GM18868 (cell line): ENCODE measurements around the gene LIMK2.
"Not testable (repeated sequence)": the region's sequence is repeated elsewhere in the genome, so short reads cannot be mapped to it uniquely, and the experiment has no call there.

ENCODE experiments used
- ATAC-seq: cut with Tn5 transposase; IDR thresholded peaks from one replicate; pipeline ENCODE4 v1.9.1; 2021; ENCODE audit warnings: mild to moderate bottlenecking, moderate library complexity; ENCODE audit not compliant: unreplicated experiment

Gene LIMK2

DNA sequence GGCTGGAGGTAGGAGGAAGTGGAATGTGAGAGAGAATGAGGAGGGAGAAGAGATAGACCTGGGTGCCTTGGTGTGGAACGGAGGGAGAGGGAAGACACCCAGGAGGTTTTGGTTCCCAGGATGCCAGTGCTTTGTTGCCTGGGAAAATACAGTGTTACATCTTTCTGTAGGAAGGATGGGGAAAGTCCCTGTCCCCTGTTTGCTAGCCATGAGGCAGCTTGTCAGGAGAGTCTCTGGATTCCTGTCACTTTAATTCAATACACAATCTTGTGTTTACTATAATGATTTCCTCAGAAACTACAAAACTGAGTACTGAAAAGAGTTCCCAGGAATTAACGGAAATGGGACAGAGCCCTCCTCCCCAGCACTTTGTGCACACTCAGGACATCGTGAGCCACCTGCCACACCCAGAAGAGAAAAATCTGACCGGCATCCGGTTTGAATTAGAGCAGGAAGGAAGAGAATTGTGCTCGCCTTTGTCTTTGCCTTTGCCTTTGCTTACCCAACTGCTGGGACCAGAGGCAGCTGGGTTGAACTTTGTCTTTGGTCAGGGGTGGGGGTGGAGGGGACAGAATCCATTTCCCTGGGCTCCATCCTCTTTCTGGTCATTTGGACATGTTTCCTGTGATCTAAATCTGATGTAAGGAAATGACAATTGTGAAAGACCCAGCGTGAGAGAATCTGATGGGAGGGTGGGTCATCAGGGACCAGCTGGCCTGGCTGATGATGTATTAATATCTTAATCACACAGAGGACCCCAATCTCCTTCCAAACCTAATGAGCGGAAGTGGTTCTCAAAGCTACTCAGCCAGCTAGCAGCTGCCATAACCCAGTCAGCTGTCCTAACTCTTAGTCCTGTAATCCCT is 1.3 kb upstream of the LIMK2 start:
- no peak for ATAC-seq

DNA sequence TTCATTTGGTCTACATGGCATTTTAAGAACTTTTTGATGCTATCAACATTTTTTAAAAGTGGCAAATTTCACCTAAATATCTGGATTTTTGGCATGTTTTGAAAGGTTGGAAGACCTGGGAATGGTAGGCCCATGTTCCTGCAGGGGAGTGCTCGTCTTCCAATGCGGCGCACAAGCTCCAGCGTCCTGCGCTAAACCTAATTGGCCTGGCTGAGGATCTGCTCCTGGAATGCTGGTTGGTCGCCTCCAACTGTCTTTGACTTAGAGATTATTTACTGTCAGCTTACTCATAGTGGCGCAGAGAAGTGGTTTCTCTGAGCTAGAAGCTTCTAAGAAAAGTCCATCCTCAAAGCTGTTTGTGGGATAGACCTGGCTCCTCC is 626 bp upstream of the LIMK2 start:
- ATAC-seq = no peak

DNA sequence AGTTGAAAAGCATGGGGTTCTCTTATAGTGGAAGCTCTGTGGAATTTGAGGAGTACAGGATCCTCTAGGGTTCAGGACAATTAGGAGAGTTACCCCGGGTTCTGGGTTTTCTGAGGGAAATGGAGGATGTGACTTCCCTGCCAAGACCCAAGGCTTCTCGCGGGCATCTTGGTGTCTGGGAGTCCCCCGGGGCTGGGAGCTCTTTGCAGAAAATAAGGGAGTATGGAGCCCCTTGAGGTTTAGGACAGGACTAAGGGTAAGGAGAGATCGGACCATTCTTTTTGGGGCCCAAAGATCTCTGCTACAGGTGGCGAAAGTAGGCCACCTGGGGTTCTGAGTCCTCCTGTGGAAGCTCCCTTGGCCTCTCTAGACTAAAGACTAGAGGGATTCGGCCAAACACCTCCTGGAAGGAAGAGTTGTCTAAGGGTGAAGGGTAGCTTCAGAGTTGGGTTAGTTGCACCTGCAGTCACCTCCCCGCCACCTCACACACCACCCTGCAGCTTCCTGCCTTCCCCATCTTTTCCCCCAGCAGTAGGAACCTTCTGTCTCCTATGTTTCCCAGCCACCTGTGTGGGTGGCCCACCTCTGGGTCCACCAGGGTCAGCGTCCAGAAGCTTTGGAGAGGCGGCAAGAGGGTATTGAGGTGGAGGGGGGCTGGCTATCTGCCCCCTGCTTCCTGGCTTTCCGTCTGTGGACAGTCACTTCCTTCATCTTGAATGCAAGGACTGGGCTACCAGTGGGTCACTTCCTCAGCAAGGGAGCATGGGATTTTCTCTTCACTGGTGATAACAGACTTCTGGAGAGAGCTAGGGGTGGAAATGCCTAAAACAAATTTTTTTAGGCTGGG is 908 bp downstream of the LIMK2 start:
- no peak for ATAC-seq

DNA sequence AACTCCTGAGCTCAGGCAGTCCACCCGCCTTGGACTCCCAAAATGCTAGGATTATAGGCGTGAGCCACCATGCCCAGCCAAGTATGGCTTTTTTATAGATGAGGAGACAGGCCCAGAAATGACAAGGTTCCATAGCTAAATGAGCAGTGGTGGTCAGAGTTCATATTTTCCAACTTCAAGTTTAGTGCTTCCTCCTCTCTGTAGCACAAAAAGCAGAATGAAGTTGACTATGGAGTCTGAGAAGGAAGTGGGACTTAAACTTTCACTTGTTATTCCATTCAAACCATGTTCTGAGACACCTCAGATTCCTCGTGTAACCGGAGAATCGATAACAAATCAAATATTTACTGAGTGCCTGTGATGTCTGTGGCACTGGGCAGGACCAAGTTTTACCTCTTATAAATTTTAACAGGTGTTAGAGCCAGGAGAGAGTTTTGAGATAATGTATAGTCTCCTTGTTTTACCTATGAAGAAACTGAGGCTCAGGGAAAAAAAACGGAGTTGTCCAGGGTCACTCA is 3.0 kb downstream of the LIMK2 start:
- no peak for ATAC-seq

DNA sequence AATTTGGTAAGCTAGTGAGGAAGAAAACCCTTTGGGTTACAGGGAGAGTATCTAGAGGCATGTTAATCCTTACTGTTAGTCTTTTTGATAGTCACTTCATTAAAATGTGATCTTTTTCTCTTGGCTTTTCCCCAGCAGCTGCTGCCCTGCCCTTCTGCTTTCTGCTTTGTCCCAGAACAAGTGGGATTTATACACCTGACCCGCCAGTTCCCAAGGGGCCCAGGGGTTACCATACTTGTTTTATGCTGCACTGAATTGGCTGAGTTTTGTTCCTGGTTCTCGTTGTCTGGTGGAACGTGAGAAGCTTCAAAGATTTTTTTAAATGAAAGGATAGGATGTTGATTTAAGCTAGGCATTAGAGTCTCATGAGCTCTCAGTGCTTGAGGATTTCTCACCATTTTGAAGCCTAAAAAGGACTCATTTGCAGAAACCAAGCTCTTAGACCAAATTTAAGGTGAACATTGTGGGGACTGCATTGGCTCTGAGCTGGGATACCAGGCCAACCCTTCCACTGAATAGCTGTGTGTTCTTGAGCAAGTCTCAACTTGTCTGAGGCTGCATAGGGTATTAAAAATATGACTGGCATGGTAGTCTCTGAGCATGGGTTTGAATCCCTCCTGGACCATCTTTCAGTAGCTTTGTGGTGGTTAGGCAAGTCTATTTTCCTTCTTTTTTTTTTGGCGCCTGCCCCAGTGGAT is 6.6 kb downstream of the LIMK2 start:
- no peak for ATAC-seq

DNA sequence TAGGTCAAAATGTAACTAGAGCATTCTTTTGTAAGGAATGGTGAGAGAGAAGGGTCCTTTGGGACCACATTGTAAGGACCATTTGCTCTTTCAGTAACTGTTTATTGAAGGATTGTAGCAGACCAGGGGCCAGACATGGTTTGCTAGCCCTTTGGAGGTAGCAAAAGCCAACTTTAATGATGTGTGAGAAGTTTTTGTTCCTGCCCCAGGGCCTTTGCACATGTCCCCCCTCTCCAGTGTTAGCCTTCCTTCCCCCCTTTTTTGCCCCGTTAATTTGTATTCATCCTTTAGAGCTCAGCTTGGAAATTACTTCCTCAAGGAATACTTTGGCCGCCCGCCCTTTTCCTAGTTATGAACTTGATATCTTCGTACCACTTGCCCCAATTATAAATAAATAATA is 9.0 kb downstream of the LIMK2 start:
- ATAC-seq = no peak

DNA sequence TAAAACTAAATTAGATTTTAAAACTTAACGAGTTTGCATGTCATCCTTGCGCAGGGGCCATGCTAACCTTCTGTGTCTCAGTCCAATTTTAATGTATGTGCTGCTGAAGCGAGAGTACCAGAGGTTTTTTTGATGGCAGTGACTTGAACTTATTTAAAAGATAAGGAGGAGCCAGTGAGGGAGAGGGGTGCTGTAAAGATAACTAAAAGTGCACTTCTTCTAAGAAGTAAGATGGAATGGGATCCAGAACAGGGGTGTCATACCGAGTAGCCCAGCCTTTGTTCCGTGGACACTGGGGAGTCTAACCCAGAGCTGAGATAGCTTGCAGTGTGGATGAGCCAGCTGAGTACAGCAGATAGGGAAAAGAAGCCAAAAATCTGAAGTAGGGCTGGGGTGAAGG is 10.6 kb downstream of the LIMK2 start:
- ATAC-seq = no peak

DNA sequence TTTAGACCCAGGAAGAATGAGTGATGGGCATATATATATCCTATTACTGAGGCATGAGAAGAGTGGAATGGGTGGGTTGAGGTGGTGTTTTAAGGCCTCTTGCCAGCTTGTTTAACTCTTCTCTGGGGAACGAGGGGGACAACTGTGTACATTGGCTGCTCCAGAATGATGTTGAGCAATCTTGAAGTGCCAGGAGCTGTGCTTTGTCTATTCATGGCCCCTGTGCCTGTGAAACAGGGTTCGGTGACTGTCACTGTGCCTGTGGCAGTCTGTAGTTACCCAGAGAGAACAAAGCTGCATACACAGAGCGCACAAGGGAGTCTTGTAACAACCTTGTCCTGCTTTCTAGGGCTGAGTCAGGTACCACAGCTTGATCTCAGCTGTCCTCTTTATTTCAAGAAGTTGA is 11.7 kb downstream of the LIMK2 start:
- no peak for ATAC-seq

DNA sequence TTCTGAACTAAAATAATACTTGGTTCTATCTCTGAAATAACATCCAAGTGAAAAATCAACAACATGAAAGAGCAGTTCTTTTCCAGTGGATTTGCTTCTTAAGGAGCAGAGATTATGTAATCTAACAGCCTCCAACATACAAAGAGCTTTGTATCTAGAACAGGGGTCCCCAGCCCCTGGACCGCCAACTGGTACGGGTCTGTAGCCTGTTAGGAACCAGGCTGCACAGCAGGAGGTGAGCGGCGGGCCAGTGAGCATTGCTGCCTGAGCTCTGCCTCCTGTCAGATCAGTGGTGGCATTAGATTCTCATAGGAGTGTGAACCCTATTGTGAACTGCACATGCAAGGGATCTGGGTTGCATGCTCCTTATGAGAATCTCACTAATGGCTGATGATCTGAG is 12.6 kb downstream of the LIMK2 start:
- ATAC-seq = not testable (repeated sequence)

DNA sequence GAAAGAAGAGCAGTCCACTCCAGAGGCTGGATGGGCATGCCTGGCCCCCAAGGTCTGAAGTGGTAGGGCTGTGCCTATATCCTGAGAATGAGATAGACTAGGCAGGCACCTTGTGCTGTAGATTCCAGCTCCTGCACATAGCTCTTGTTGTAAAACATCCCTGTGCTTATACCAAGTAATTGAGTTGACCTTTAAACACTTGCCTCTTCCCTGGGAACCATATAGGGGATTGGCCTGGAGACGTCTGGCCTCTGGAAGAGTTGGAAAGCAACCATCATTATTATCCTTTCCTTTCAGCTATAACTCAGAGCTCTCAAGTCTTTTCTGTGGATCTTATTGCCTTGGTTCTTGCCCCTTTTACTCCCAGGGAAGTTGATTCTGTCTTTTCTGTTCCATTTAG is 15.1 kb downstream of the LIMK2 start:
- no peak for ATAC-seq

DNA sequence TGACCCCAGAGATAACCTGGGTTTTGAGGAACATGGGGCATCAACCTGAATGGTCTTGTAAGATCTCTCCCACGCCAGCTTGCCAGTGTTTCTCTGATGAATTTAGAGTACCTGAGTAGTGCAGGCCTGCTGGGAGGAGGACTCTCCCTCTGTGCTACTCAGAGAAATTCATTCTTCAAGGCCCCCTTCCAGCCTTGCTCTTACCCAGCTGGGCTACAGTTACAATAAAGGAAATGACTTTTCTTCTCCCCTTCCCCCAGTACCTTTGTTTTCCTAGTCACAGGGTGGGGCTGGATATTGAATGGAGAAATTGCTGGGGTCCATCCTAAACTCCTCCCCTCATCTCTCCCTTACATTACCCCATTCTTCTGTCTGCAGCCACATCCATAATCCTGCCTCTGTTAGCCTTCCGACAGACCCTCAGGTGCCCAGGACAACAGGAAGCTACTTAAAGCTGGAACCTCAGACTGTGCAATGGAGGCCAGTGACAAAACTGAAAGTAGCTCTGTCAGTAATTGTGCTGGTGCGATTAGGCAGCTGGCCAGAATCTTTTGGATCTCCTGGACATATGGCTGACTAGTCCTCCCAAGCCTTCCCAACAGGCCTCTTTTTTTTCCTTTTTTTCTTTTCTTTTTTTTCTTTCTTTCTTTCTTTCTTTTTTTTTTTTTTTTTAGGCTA is 17.4 kb downstream of the LIMK2 start:
- no peak for ATAC-seq

DNA sequence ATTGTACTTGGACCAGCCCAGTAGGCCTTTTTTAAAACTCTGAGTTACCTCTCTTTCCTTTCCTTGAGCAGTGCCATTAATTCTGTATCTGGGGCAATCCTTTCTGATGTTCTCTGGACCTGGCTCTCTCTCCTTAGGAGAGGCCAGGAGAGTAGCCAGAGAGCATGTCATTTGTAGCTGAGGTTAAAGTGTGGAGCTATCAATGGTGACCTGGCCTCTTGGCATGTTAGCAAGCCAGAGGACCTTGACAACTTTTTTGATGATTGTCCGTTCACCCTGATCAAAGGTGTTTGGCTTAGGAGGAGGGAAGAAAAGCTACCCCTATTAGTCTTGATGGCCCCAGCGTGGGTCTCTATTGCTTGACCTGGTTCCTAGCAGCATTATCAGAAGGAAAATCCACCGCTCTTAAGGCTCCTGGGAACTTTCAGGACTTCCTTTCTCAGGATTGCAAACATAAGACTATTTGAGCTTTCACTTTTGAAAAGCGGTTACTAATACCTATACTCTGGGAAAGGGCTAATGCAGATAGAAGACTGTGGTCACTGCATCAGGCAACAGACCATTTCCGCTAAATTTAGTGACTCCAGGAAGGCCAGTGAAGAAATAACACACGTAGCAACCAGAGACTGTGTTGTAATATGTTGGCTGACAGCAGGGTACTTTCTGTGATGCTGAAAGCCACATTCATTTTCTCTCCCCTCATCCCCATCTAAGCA is 18.2 kb downstream of the LIMK2 start:
- ATAC-seq = no peak

DNA sequence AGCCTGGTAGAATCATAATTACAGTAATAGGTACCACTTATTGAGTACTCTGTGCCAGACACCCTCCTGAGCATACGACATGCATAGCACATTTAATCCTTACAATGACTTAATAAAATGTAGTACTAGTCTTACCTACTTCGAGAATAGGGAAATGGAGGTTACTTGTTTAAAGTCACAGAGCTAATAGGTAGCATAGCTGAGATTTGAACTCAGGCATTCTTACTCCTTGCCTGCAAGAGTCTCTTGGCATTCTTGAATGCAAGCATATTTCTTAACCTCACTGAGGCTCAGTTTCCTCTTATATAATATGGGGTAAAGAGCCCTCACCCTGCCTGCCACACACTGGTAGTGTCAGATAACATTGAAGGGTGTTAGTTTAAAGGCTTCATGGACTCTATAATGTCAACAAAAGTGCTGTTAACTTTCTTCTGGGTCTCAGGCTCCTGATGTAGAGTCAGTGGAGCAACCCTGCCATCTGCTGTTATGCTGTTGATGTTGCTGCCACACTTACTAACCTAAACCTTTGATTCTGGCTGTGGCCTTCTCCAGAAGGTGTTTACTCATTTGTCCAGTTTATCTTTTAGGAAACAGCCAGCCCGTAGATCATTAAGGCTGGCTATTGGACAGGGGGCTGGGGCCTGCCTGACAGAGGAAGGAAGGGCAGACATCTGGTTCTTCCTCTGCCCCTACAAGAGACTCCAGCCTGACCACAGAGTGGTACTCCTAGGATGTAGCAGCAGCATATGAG is 18.9 kb downstream of the LIMK2 start:
- no peak for ATAC-seq

DNA sequence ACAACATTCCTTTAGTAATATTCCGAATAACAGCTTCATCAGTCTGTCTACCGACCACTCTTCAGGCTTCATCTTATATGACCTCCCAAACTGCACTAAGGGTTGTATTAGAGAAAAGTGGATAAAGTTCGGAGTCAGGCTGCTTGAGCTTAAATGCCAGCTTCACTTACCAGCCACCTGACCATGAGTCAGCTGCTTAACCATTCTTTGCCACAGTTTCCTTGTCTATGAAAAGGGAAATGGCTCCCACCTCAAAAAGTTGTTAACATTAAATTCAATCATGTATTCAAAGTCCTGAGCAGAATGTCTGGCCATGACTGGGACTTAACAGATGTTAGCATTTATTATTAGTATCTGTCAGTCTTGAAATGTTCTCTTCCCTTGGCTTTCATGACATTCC is 20.9 kb downstream of the LIMK2 start:
- no peak for ATAC-seq

DNA sequence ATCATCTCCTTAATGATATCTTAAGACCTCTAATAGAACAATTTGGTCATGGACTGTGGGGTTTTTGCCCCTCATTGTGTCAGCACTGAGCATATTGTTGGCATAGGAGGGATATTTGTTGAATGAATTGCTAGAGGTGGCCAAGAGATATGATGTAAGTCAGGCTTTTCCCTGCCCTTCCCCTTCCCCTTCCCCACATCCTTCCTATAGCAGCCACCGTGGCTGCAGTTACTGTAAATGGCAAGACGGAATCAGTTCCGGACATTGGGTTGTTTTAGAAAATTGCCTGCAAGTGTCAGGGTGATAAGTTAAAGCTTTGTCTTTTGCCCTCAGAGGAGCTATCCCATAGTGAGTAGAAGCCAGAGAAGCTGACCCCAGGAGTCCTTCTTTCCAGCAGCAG is 23.0 kb downstream of the LIMK2 start:
- no peak for ATAC-seq

DNA sequence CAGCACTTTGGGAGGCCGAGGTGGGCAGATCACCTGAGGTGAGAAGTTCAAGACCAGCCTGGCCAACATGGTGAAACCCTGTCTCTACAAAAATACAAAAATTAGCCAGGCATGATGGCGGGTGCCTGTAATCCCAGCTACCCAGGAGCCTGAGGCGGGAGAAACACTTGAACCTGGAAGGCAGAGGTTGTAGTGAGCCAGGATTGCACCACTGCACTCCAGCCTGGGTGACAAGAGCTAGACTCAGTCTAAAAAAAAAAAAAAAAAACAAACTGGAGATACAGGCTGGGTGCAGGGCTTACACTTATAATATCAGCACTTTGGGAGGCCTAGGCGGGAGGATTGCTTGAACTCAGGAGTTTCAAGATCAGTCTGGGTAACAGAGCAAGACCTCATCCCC is 23.9 kb downstream of the LIMK2 start:
- not testable (repeated sequence) for ATAC-seq

DNA sequence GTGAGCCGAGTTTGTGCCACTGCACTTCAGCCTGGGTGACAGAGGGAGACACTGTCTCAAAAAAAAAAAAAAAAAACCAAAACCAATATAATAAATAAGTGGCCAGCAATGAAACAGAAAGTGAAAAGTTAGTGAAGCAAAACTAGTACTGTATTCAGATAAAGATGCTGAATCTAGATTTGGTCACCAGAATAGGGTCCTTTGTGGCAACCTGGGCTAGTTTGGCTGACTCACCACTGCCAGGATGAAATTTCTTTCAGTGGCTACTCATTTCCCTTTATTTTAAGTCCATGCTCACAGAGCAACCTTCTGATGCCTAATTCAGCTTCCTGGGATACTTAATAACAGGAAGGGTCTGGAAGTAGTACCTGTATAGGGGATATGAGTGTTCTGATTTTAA is 26.0 kb downstream of the LIMK2 start:
- no peak for ATAC-seq

DNA sequence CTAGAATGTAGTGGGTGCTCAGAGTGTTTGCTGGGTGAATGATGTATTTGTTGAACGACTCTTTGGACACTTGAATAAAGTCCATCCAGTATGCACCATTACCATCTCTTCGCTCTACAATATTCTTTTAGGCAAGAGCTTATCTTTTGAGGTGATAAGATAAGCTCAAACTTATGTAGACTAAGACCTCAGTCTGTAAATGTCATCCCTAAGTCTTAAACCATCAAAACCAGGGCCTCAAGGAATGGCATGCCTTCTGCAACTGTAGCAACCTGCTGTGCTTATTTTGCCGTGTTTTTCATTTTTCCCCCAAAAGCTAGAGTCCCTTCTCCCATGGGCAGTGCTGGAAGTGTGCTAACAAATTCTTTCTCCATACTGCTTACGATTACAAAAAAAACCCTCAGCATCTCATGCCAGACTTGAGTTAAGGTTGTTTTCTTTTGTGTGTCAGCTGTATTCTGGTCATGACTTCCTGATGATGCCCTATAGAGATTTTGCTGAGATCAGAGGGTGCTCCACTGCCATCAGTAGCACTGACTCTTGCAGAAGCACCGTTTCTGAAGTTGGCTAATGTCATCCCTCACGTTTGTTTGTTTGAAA is 27.8 kb downstream of the LIMK2 start:
- no peak for ATAC-seq

DNA sequence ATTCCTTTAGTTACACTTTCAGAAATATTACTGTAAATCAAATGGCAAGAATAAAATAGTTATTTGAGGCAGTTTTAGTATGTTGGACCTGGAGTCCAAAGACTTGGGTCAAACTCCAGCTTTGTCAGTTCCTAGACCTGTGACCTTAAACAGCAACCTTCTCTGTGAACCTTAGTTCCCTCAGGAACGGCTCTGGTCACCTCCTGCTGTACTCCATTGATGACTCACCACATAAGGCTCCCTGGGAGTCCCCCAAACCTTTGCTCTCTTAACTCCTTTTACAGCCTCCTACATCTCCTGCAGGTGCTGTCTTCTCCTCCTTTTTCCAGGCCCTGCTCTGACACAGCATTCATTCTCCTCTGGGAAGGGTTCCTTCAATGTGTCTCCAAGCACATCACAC is 29.1 kb downstream of the LIMK2 start:
- ATAC-seq = no peak
